Naive thymus-derived CD4-positive, alpha-beta T cell (primary cell): ENCODE results near the gene INSL3. TPM values are rescaled to one million over a fixed set of nuclear protein-coding genes. Genes with fewer than 3 reads are reported as not detected.
A peak's percentile ranks its signal among the peaks of the same experiment; 100 is the strongest.

Experiments used
- ATAC-seq: fragments of 150-1000 bp; cut with Tn5 transposase; 2 replicates; pipeline ENCODE4 v1.10.0; 2021; ENCODE audit warnings: mild to moderate bottlenecking, moderate library complexity
- CTCF ChIA-PET: fragments of 350-600 bp; sonication (Branson Sonifier 250); formaldehyde crosslinking; loops from one replicate; lab custom pipeline; 2021; ENCODE audit warnings: antibody characterized with exemption; lab: Charles Lee
- POLR2A ChIA-PET: fragments of 350-600 bp; sonication (Branson Sonifier 250); formaldehyde crosslinking; loops from one replicate; lab custom pipeline; 2021; ENCODE audit warnings: antibody characterized with exemption, inconsistent platforms; lab: Charles Lee
- DNase-seq, 9 donors: peaks; one replicate each; pipeline versions ENCODE4 v3.0.0 to v3.0.0-alpha.2; 2020 to 2022; ENCODE audit warnings: mixed read lengths in 1 of 9
- H3K27ac ChIP-seq: one replicate; pipeline ENCODE4 v1.7.0; 2013; ENCODE audit warnings: mild to moderate bottlenecking, low read depth, low read length, moderate library complexity
- H3K27me3 ChIP-seq, 2 donors: one replicate each; pipeline ENCODE4 v1.7.0; 2013; ENCODE audit warnings: low read length in 2 of 2, mild to moderate bottlenecking in 2 of 2, moderate library complexity in 2 of 2; ENCODE audit not compliant: control insufficient read depth in 2 of 2, insufficient read depth in 2 of 2
- H3K36me3 ChIP-seq, 3 experiments: 1 replicate in 2 of 3; 2 replicates in 1 of 3; pipeline ENCODE4 v1.7.0; 2013; ENCODE audit warnings: low read length in 3 of 3, mild to moderate bottlenecking in 3 of 3, moderate library complexity in 1 of 3; ENCODE audit not compliant: insufficient read depth in 3 of 3, control insufficient read depth in 2 of 3
- H3K4me1 ChIP-seq, 2 donors: one replicate each; pipeline ENCODE4 v1.7.0; 2013; ENCODE audit warnings: low read length in 2 of 2, mild to moderate bottlenecking in 2 of 2, moderate library complexity in 1 of 2; ENCODE audit not compliant: control insufficient read depth in 2 of 2, insufficient read depth in 2 of 2
- H3K4me3 ChIP-seq: 2 replicates; pipeline ENCODE4 v1.7.0; 2013; ENCODE audit warnings: mild to moderate bottlenecking, low read length
- H3K9me3 ChIP-seq, 3 experiments: 1 replicate in 2 of 3; 2 replicates in 1 of 3; pipeline ENCODE4 v1.7.0; 2013; ENCODE audit warnings: low read length in 3 of 3; ENCODE audit not compliant: control insufficient read depth in 2 of 3
- H3K27ac Mint-ChIP-seq, 9 donors: one replicate each; pipeline ENCODE4 v1.8.0; 2020 to 2022; ENCODE audit warnings: mixed read lengths in 9 of 9, mild to moderate bottlenecking in 8 of 9, moderate library complexity in 5 of 9, inconsistent platforms in 2 of 9
- H3K27me3 Mint-ChIP-seq, 5 donors: one replicate each; pipeline ENCODE4 v1.8.0; 2021 to 2022; ENCODE audit warnings: mixed read lengths in 5 of 5, mild to moderate bottlenecking in 1 of 5
- H3K36me3 Mint-ChIP-seq, 5 donors: one replicate each; pipeline ENCODE4 v1.8.0; 2020 to 2022; ENCODE audit warnings: mixed read lengths in 5 of 5, mild to moderate bottlenecking in 3 of 5, inconsistent platforms in 1 of 5
- H3K4me1 Mint-ChIP-seq, 7 donors: one replicate each; pipeline ENCODE4 v1.8.0; 2020 to 2022; ENCODE audit warnings: mixed read lengths in 7 of 7, mild to moderate bottlenecking in 3 of 7, inconsistent platforms in 1 of 7
- H3K4me3 Mint-ChIP-seq, 10 donors: one replicate each; pipeline ENCODE4 v1.8.0; 2020 to 2022; ENCODE audit warnings: mild to moderate bottlenecking in 10 of 10, mixed read lengths in 10 of 10, moderate library complexity in 6 of 10, inconsistent platforms in 2 of 10
- H3K9me3 Mint-ChIP-seq, 11 donors: one replicate each; pipeline ENCODE4 v1.8.0; 2020 to 2022; ENCODE audit warnings: mixed read lengths in 11 of 11, mild to moderate bottlenecking in 4 of 11, inconsistent platforms in 1 of 11, moderate library complexity in 1 of 11
- intact Hi-C, 2 donors: fragments of 100-400 bp; cut with micrococcal nuclease; formaldehyde crosslinking; loops; one replicate each; pipeline ENCODE4 v1.15.1; 2023
- polyA plus RNA-seq, 2 donors: library from polyadenylated mRNA; unstranded; fragments of 300-500 nt; fragmentation: Illumina TruSeq; gene quantifications; one replicate each; pipeline ENCODE4 v1.2.3, GENCODE V29; 2021
- total RNA-seq, 6 experiments: library from RNA in 5 of 6; stranded (reverse) in 5 of 6; gene quantifications; 1 replicate in 5 of 6; 2 replicates in 1 of 6; pipeline ENCODE4 v1.2.3 and lab custom pipeline; 2021 to 2026

Gene INSL3, protein sequence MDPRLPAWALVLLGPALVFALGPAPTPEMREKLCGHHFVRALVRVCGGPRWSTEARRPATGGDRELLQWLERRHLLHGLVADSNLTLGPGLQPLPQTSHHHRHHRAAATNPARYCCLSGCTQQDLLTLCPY
- 10 to 100 TPM in 1 of 5 experiments, 1 to 10 TPM in 4; 5.5 to 11.1 (median 8.2) TPM for total RNA-seq
- polyA plus RNA-seq: 1 to 10 TPM; 2.0 to 6.0 TPM
- total RNA-seq (lab: John Stamatoyannopoulos, UW): 4.8 reads per million, percentile 23 among the genes with 10 or more reads in this experiment

GRCh38 chr19:17821190-17821589 is at the start of gene INSL3:
Gene INSL3, minus strand, starts transcription at chr19:17821519. Its CDS starts 13 bp downstream, at chr19:17821506.
- CTCF ChIA-PET: no interaction called here
- intact Hi-C loops: no loop called here
- no peaks in the 10 kb centered on the region for H3K4me1 ChIP-seq
- no peak for DNase-seq
- Mint-ChIP-seq H3K9me3 (peaks cover 0 to 2% (median 0%) of the 10 kb centered on the region in 11 donors), H3K4me1 (peaks cover 0 to 9% (median 0%) of the 10 kb centered on the region in 7 donors), H3K27ac (peak within 1 kb of the TSS in 2 of 9 donors; percentile 14 to 40), H3K36me3 (peaks cover 0 to 11% (median 0%) of the 10 kb centered on the region in 5 donors), H3K27me3 (no peaks in the 10 kb centered on the region), H3K4me3 (no peak within 1 kb of the TSS)
- POLR2A ChIA-PET: no interaction called here
- no peaks in the 10 kb centered on the region for H3K27me3 ChIP-seq
- peak; percentile 18 for ATAC-seq
- peaks cover 0 to 17% (median 0%) of the 10 kb centered on the region in 3 experiments for H3K36me3 ChIP-seq
- H3K4me3 ChIP-seq: no peak within 1 kb of the TSS
- no peaks in the 10 kb centered on the region for H3K9me3 ChIP-seq
- H3K27ac ChIP-seq: no peak within 1 kb of the TSS

DNA sequence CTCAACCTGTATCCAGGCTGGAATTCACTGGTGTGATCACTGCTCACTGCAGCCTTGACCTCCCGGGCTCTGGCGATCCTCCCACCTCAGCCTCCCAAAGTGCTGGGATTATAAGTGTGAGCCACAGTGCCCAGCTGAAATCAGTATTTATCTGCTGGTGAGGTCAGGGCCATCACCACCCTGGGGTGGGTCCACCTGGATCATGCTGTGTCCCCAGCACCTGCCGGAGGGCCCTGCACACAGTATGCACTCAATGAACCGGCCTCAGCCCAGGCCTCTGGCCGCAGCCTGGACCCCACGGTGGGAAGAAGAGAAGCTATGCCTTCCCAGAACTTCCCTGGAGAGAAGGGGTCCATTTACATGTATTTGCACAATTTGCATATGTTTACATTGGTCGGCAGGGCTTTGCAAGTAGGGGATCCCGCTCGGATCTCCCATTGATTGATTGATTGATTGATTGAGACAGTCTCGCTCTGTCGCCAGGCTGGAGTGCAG is 47.8 kb upstream of the INSL3 start:
- CTCF ChIA-PET: interaction anchor here (1.5 kb wide), 1 partner anchor 63 kb away, joined by 7 read pairs; the partner anchor contains the start of gene CCDC124
- Mint-ChIP-seq H3K4me3 (peak overlapping the region in 1 of 10 donors; percentile 20), H3K27ac (peak overlapping the region in 4 of 9 donors; percentile 41 to 60 (median 42)), H3K9me3 (no peaks in the 10 kb centered on the region), H3K27me3 (no peaks in the 10 kb centered on the region), H3K4me1 (peaks cover 0 to 26% (median 11%) of the 10 kb centered on the region in 7 donors), H3K36me3 (peaks cover 0 to 6% (median 0%) of the 10 kb centered on the region in 5 donors)
- DNase-seq (no peak), ATAC-seq (no peak)
- intact Hi-C loops: no loop called here
- H3K4me3 ChIP-seq: no peak overlapping the region
- H3K27ac ChIP-seq: no peak overlapping the region
- H3K27me3 ChIP-seq: no peaks in the 10 kb centered on the region
- H3K4me1 ChIP-seq: peaks cover 10 to 11% of the 10 kb centered on the region in 2 donors
- no peaks in the 10 kb centered on the region for H3K9me3 ChIP-seq
- peaks cover 0 to 21% (median 0%) of the 10 kb centered on the region in 3 experiments for H3K36me3 ChIP-seq
- POLR2A ChIA-PET: interaction anchor here (3.7 to 4.8 kb wide), 2 partner anchors 9 to 64 kb away, joined by 24 to 51 read pairs; partner anchors contain the start of genes CCDC124 and RPL18A

DNA sequence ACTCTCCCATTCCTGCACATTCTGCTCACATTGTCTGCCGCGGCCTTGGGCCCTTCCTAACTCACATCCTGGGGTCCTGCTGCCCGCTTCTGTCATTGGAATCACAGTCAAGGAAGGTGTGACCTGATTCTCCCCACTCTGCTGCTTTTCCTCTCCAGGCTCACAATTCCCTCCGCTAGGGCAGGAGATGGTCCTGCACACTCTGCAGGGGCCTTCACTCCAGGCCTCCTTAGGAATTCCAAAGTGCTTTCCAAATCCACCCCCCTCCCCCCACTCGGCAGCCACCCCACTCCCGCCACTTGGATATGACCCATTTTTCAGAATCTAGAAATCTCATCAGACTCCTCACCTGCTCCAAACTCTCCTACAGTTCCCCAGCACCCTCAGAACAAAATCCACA is 47.4 kb upstream of the INSL3 start:
- intact Hi-C loops: no loop called here
- CTCF ChIA-PET: no interaction called here
- peaks cover 0 to 23% (median 11%) of the 10 kb centered on the region in 7 donors for H3K4me1 Mint-ChIP-seq
- H3K9me3 Mint-ChIP-seq: no peaks in the 10 kb centered on the region
- no peak for DNase-seq
- peaks cover 0 to 26% (median 0%) of the 10 kb centered on the region in 3 experiments for H3K36me3 ChIP-seq
- no peak overlapping the region for H3K4me3 ChIP-seq
- POLR2A ChIA-PET: interaction anchor here (4.8 kb wide), 1 partner anchor 8 kb away, joined by 51 read pairs; the partner anchor contains the start of gene RPL18A
- H3K27ac Mint-ChIP-seq: peak overlapping the region in 6 of 9 donors; percentile 19 to 90 (median 42)
- H3K27me3 Mint-ChIP-seq: no peaks in the 10 kb centered on the region
- no peak overlapping the region for H3K27ac ChIP-seq
- no peaks in the 10 kb centered on the region for H3K27me3 ChIP-seq
- H3K4me3 Mint-ChIP-seq: no peak overlapping the region
- no peaks in the 10 kb centered on the region for H3K9me3 ChIP-seq
- peaks cover 10% of the 10 kb centered on the region in 2 donors for H3K4me1 ChIP-seq
- peaks cover 0 to 6% (median 1%) of the 10 kb centered on the region in 5 donors for H3K36me3 Mint-ChIP-seq
- ATAC-seq: no peak

- H3K4me1 Mint-ChIP-seq: peaks cover 0 to 28% (median 12%) of the 10 kb centered on the region in 7 donors
- H3K27me3 Mint-ChIP-seq: no peaks in the 10 kb centered on the region
- no peak overlapping the region for H3K27ac Mint-ChIP-seq
- DNase-seq (no peak), ATAC-seq (no peak)
- peaks cover 0 to 13% (median 4%) of the 10 kb centered on the region in 5 donors for H3K36me3 Mint-ChIP-seq
- intact Hi-C loops: no loop called here
- POLR2A ChIA-PET: no interaction called here
- H3K27ac ChIP-seq: no peak overlapping the region
- H3K4me3 Mint-ChIP-seq: no peak overlapping the region
- H3K27me3 ChIP-seq: no peaks in the 10 kb centered on the region
- H3K36me3 ChIP-seq: peaks cover 5 to 42% (median 8%) of the 10 kb centered on the region in 3 experiments
- H3K9me3 Mint-ChIP-seq: no peaks in the 10 kb centered on the region
- H3K9me3 ChIP-seq: no peaks in the 10 kb centered on the region
- peaks cover under 1 to 5% of the 10 kb centered on the region in 2 donors for H3K4me1 ChIP-seq
- CTCF ChIA-PET: no interaction called here
- no peak overlapping the region for H3K4me3 ChIP-seq
Observed at GRCh38 chr19:17866964-17867486, 45.7 kb upstream of the INSL3 start.

- Mint-ChIP-seq H3K36me3 (peaks cover 0 to 17% (median 4%) of the 10 kb centered on the region in 5 donors), H3K4me3 (peak overlapping the region in 1 of 10 donors; percentile 18), H3K27ac (peak overlapping the region in 4 of 9 donors; percentile 13 to 42 (median 29)), H3K4me1 (peaks cover under 1 to 27% (median 15%) of the 10 kb centered on the region in 7 donors), H3K27me3 (no peaks in the 10 kb centered on the region), H3K9me3 (peaks cover 0 to 1% (median 0%) of the 10 kb centered on the region in 11 donors)
- DNase-seq: no peak
- no peaks in the 10 kb centered on the region for H3K27me3 ChIP-seq
- H3K4me3 ChIP-seq: no peak overlapping the region
- no peak for ATAC-seq
- no peaks in the 10 kb centered on the region for H3K9me3 ChIP-seq
- peak overlapping the region; percentile 30 for H3K27ac ChIP-seq
- peaks cover 6 to 8% of the 10 kb centered on the region in 2 donors for H3K4me1 ChIP-seq
- CTCF ChIA-PET: interaction anchor here (0.8 kb wide), 1 partner anchor 12 kb away, joined by 3 read pairs; no protein-coding TSS in a partner anchor
- H3K36me3 ChIP-seq: peaks cover 11 to 48% (median 13%) of the 10 kb centered on the region in 3 experiments
- intact Hi-C loops: no loop called here
- POLR2A ChIA-PET: no interaction called here
Observed at GRCh38 chr19:17866312-17866963, 45.1 kb upstream of the INSL3 start.
